ENCODE results near the gene OR11A1.
"Not testable (repeated sequence)": the region's sequence is repeated elsewhere in the genome, so short reads cannot be mapped to it uniquely, and the experiment has no call there.

Gene OR11A1

GRCh38 chr6:29483735-29484134 is 26.9 kb upstream of the OR11A1 start:
- no peak for DNase-seq (ENCODE audit: low read depth, low spot score)
- H3K4me3 ChIP-seq (ENCODE audit: low read length) = no peak overlapping the region

GRCh38 chr6:29483186-29483585 is 26.3 kb upstream of the OR11A1 start:
- no peak for DNase-seq (ENCODE audit: low read depth, low spot score)
- H3K4me3 ChIP-seq (ENCODE audit: low read length) = no peak overlapping the region

GRCh38 chr6:29479560-29479959 is 22.7 kb upstream of the OR11A1 start:
- no peak overlapping the region for H3K4me3 ChIP-seq (ENCODE audit: low read length)
- no peak for DNase-seq (ENCODE audit: low read depth, low spot score)

- no peak overlapping the region for H3K4me3 ChIP-seq (ENCODE audit: low read length)
- DNase-seq (ENCODE audit: low read depth, low spot score) = no peak
Observed at GRCh38 chr6:29478740-29479139, 21.9 kb upstream of the OR11A1 start.

- no peak overlapping the region for H3K4me3 ChIP-seq (ENCODE audit: low read length)
- DNase-seq (ENCODE audit: low read depth, low spot score) = no peak
Observed at GRCh38 chr6:29477923-29478450, 21.1 kb upstream of the OR11A1 start.

GRCh38 chr6:29474996-29475395 is 18.1 kb upstream of the OR11A1 start:
- DNase-seq (ENCODE audit: low read depth, low spot score) = no peak
- no peak overlapping the region for H3K4me3 ChIP-seq (ENCODE audit: low read length)

- no peak overlapping the region for H3K4me3 ChIP-seq (ENCODE audit: low read length)
- no peak for DNase-seq (ENCODE audit: low read depth, low spot score)
Observed at GRCh38 chr6:29466241-29466640, 9.4 kb upstream of the OR11A1 start.

GRCh38 chr6:29465801-29466200 is 8.9 kb upstream of the OR11A1 start:
- no peak for DNase-seq (ENCODE audit: low read depth, low spot score)
- no peak overlapping the region for H3K4me3 ChIP-seq (ENCODE audit: low read length)

- DNase-seq (ENCODE audit: low read depth, low spot score) = no peak
- no peak overlapping the region for H3K4me3 ChIP-seq (ENCODE audit: low read length)
Observed at GRCh38 chr6:29465279-29465678, 8.4 kb upstream of the OR11A1 start.

GRCh38 chr6:29462022-29462421 is 5.2 kb upstream of the OR11A1 start:
- H3K4me3 ChIP-seq (ENCODE audit: low read length) = no peak overlapping the region

GRCh38 chr6:29461021-29461814 is 4.3 kb upstream of the OR11A1 start:
- no peak overlapping the region for H3K4me3 ChIP-seq (ENCODE audit: low read length)
- no peak for DNase-seq (ENCODE audit: low read depth, low spot score)

More at GRCh38 chr6:29462022-29462421, 5.2 kb upstream of the OR11A1 start:
- DNase-seq (ENCODE audit: low read depth, low spot score) = no peak

- no peak overlapping the region for H3K4me3 ChIP-seq (ENCODE audit: low read length)
- DNase-seq (ENCODE audit: low read depth, low spot score) = no peak
Observed at GRCh38 chr6:29451471-29452193, 5.2 kb downstream of the OR11A1 start.

GRCh38 chr6:29447670-29448069 is 9.2 kb downstream of the OR11A1 start:
- DNase-seq (ENCODE audit: low read depth, low spot score) = no peak
- no peak overlapping the region for H3K4me3 ChIP-seq (ENCODE audit: low read length)

- H3K4me3 ChIP-seq (ENCODE audit: low read length); DNase-seq (ENCODE audit: low read depth, low spot score): not testable (repeated sequence)
Observed at GRCh38 chr6:29444031-29444430, 12.8 kb downstream of the OR11A1 start.

GRCh38 chr6:29442719-29443118 is 14.2 kb downstream of the OR11A1 start:
- no peak for DNase-seq (ENCODE audit: low read depth, low spot score)
- H3K4me3 ChIP-seq (ENCODE audit: low read length) = no peak overlapping the region

- H3K4me3 ChIP-seq (ENCODE audit: low read length) = no peak within 1 kb of the TSS
- DNase-seq (ENCODE audit: low read depth, low spot score) = no peak
Observed at GRCh38 chr6:29439006-29439405, 17.9 kb downstream of the OR11A1 start, which contains the start of gene OR10C1. TSS of gene OR10C1 (plus strand) at chr6:29439306. CDS start at chr6:29440016, 710 bp downstream.

- DNase-seq (ENCODE audit: low read depth, low spot score); H3K4me3 ChIP-seq (ENCODE audit: low read length): not testable (repeated sequence)
Observed at GRCh38 chr6:29436730-29437129, 20.1 kb downstream of the OR11A1 start.

GRCh38 chr6:29426654-29427053 is 30.2 kb downstream of the OR11A1 start:
- no peak for DNase-seq (ENCODE audit: low read depth, low spot score)
- no peak overlapping the region for H3K4me3 ChIP-seq (ENCODE audit: low read length)

- no peak for DNase-seq (ENCODE audit: low read depth, low spot score)
- H3K4me3 ChIP-seq (ENCODE audit: low read length) = no peak overlapping the region
Observed at GRCh38 chr6:29425075-29425474, 31.8 kb downstream of the OR11A1 start.

- H3K4me3 ChIP-seq (ENCODE audit: low read length) = no peak overlapping the region
- peak; percentile 7 for DNase-seq (ENCODE audit: low read depth, low spot score)
Observed at GRCh38 chr6:29424575-29424974, 32.3 kb downstream of the OR11A1 start.

Measured in Jurkat, Clone E6-1 (cell line).